ENCODE data around the gene YWHAB.

The YWHAB gene

GRCh38 chr20:44911264-44911921 lies 25.9 kb downstream of the YWHAB start:
- peak in 1 of 2 experiments; percentile 56 for DNase-seq (ENCODE audit: low read depth in 2 of 2)

- DNase-seq (ENCODE audit: low read depth in 2 of 2): no peak
Observed at GRCh38 chr20:44912189-44912588, 26.7 kb downstream of the YWHAB start.

GRCh38 chr20:44914924-44915323 lies 29.4 kb downstream of the YWHAB start:
- DNase-seq (ENCODE audit: low read depth in 2 of 2): no peak

DNA sequence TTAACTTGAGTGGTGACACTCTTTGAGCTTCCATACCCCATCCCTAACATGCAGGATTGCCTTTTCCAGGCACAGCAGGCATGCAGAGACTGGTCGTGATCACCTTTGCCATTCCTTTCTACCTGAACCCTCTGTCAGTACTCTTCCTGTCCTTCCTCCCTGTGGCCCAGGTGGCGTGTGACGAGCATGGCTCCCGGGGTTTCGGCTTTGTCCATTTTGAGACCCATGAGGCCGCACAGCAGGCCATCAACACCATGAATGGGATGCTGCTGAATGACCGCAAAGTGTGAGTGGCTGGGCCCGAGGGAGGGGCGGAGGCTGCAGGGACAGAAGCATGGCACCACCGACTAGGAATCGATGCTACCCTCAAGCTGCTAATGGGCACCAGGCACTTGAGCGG lies 31.1 kb downstream of the YWHAB start:
- no peak for DNase-seq (ENCODE audit: low read depth in 2 of 2)

GRCh38 chr20:44917399-44917798 lies 31.9 kb downstream of the YWHAB start:
- no peak for DNase-seq (ENCODE audit: low read depth in 2 of 2)

DNA sequence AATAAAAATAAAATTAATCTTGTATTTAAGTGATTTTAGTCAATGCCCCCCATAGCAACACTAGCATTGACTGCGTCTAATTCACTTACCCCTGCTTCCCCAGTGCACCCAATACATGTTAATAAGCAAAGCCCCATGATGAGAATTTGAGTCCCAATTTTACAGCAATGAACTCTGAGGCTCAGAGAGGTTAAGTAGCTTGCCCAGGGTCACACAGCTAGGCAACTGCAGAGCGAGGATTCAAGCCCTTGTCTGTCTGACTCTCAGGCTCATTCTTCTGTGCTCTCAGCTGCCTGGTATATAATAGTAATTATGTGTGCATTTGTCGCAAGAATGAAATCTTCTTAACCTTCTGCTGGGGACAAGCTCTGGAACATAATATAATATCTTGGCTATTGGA lies 32.8 kb downstream of the YWHAB start:
- DNase-seq (ENCODE audit: low read depth in 2 of 2): no peak

DNA sequence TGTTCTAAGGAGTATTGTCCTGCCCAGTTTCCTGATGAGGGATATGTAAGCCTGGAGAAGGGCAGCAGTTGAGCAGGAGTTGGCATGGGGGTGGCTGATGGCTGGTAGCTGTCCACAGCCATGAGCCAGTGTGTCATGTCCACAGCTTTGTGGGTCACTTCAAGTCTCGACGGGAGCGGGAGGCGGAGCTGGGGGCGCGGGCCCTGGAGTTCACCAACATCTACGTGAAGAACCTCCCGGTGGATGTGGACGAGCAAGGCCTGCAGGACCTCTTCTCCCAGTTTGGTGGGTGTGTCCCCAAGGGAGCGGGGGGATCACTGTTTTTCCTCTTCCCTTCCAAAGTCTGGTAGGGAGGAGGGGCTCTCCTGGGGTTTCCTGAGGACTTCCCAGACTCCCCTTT lies 33.3 kb downstream of the YWHAB start:
- no peak for DNase-seq (ENCODE audit: low read depth in 2 of 2)

- DNase-seq (ENCODE audit: low read depth in 2 of 2): no peak
Observed at GRCh38 chr20:44921447-44921846, 35.9 kb downstream of the YWHAB start.

GRCh38 chr20:44924541-44924940 lies 39.0 kb downstream of the YWHAB start:
- DNase-seq (ENCODE audit: low read depth in 2 of 2): no peak

- DNase-seq (ENCODE audit: low read depth in 2 of 2): no peak
Observed at GRCh38 chr20:44928595-44928994, 43.1 kb downstream of the YWHAB start.

GRCh38 chr20:44930517-44931168 lies 45.1 kb downstream of the YWHAB start:
- no peak for DNase-seq (ENCODE audit: low read depth in 2 of 2)

GRCh38 chr20:44931911-44932310 lies 46.4 kb downstream of the YWHAB start:
- no peak for DNase-seq (ENCODE audit: low read depth in 2 of 2)

DNA sequence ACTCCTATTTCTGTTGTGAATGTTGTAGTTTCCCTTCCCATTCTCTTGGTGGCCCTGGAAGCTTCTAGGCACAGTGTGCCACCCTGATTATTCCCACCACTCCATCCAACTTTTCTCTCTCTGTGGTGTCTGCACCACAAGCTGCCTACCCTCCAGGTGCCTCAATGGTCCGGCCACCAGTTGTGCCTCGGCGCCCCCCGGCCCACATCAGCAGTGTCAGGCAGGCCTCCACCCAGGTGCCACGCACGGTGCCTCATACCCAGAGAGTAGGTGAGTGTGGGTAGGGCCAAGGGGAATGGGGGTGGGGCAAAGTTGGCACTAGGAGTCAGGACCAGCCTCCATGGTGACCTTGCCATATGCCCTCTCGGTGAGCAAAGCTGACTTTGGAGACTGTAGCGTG lies 47.4 kb downstream of the YWHAB start:
- no peak for DNase-seq (ENCODE audit: low read depth in 2 of 2)

DNA sequence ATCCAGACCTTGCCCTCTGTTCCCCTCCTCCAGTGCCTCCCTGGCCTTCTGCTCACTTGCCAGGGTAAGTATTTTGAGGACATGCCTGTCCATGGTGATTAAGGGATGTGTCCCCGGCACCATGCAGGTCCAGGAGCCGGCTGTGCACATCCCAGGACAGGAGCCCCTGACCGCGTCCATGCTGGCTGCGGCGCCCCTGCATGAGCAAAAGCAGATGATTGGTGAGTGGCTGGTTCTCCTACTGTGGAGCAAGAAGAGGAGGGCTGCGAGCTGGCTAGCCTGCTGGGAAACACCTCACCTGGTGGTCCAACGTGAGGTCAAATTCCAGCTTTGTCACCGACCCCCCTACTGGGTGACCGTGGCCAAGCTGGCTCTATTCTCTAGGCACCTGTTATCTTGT lies 51.0 kb downstream of the YWHAB start:
- no peak for DNase-seq (ENCODE audit: low read depth in 2 of 2)

DNA sequence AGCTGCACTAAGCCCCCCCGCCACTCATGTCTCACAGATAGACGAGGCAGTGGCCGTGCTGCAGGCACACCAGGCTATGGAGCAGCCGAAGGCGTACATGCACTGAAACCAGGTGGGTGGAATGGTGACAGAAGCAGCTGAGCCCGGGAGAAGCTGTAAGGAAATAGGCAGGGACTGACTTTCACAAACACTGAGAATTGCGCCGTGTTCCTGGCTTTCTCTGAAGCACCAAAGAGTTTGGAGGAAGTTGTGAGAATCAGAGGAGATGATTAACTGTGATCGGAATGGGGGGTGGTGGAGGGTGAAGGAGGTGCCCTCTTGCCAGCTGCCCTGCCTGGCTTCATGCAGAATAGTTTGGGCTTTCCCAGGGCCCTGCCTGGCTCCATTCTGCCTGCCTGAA lies 53.1 kb downstream of the YWHAB start:
- no peak for DNase-seq (ENCODE audit: low read depth in 2 of 2)

DNA sequence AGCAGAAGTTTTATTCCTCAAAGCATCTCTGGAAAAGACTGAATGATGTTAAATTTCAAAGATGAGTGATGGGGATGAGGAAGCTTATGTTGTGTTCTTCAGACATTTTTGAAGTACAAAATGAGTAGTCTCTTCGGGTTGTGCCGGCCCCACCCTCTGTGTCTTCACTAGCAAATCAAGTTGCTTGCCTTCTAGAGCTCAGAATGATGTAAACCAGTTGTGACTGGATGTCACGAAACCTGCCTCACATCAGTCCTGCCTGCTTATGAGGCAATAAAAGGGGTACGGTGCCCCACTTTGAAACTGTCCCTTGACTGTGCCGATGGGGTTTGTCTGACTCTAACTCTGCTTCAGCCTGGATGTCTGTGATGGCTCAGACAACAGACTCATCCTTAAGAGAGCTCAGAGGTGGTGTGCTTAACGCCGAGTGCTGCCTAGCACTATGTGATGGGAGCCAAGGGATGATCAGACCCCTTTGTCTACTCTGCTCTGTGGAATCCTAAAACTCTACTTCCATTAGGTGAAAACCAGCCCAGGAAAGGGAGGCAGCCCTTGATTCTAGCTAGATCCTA lies 55.7 kb downstream of the YWHAB start:
- DNase-seq (ENCODE audit: low read depth in 2 of 2): no peak

GRCh38 chr20:44942264-44942973 lies 56.9 kb downstream of the YWHAB start:
- DNase-seq (ENCODE audit: low read depth in 2 of 2): no peak

DNA sequence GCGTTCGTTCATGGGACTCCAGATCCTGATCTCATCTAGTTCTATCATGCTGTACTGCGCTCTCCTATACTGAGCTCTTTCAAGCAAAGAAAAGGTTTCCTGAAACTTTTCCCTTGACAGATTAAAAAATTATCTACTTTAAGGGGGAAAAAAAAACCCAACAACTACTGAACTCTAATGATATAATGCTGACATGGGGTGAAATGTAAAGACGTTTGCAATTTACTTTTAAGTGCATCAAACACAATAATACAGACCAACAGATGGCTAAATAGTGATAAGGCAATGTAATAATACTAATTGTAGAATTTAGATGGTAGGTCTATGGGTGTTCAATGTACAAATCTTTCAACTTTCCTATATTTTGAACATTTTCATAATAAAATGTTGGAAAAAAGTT lies 58.3 kb downstream of the YWHAB start:
- DNase-seq (ENCODE audit: low read depth in 2 of 2): no peak

DNA sequence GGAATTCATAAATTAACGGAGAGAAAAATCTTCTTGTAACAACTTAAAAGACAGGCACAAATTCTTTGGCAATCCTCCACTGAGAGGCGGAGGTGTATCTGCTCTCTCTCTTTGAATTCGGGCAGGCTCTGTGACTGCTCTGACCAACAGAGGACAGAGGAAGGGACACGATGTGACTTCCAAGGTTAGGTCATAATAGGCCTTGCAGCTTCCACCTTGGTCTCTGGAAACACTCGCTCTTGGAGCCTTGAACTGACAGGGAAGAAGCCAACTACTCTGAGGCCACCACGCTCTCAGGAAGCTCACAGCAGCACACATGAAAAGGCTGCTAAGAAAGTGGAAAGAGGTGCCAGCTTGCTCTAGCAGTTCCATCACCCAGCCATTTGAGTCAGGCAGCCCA lies 59.8 kb downstream of the YWHAB start:
- DNase-seq (ENCODE audit: low read depth in 2 of 2): no peak

- no peak for DNase-seq (ENCODE audit: low read depth in 2 of 2)
Observed at GRCh38 chr20:44946271-44946852, 60.9 kb downstream of the YWHAB start.

DNA sequence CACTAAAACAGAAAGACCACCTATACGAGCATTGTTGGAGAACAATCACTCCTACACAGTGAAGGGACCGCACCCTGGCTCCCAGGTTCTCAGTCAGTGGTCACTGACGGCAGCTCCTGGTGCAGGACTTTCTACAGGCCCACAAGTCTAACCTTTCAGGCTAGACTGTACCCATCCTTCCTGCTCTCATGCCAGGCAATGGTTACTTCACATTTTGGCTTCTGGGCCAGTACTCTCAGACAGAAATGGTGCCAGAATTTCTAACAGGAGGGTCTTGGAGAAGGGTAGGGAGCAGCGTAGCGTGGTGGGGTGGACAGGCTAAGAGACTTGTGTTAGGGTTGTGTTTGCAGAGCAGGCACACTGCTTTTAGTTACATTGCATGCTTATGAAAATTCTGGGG lies 62.6 kb downstream of the YWHAB start:
- no peak for DNase-seq (ENCODE audit: low read depth in 2 of 2)

GRCh38 chr20:44948513-44948912 lies 63.0 kb downstream of the YWHAB start:
- DNase-seq (ENCODE audit: low read depth in 2 of 2): no peak

All from stimulated activated CD4-positive, alpha-beta T cell treated with anti-CD3 and anti-CD28 coated beads, Interleukin-12 subunit alpha, Interleukin-12 subunit beta, amount 100 ng/mL, for 24 hours (primary cell).